Activated CD8-positive, alpha-beta memory T cell treated with anti-CD3 and anti-CD28 coated beads for 36 hours (primary cell): ENCODE data around the gene EIF4G3. TPM values are rescaled to one million over a fixed set of nuclear protein-coding genes. Genes with fewer than 3 reads are reported as not detected.
"Not testable (repeated sequence)": the region's sequence is repeated elsewhere in the genome, so short reads cannot be mapped to it uniquely, and the experiment has no call there.

ENCODE experiments used
- CTCF ChIA-PET: fragments of 350-600 bp; sonication (Branson Sonifier 250); formaldehyde crosslinking; loops from one replicate; lab custom pipeline; 2021; ENCODE audit warnings: antibody characterized with exemption; lab: Charles Lee
- POLR2A ChIA-PET: fragments of 350-600 bp; sonication (Branson Sonifier 250); formaldehyde crosslinking; loops from one replicate; lab custom pipeline; 2021; ENCODE audit warnings: antibody characterized with exemption; lab: Charles Lee
- total RNA-seq, 2 experiments: library from RNA; stranded (reverse); gene quantifications; one replicate each; pipeline ENCODE4 v1.2.3, GENCODE V29; 2021

The EIF4G3 gene
- total RNA-seq, 2 experiments from 2014 or later: 56.5 to 57.6 TPM

DNA sequence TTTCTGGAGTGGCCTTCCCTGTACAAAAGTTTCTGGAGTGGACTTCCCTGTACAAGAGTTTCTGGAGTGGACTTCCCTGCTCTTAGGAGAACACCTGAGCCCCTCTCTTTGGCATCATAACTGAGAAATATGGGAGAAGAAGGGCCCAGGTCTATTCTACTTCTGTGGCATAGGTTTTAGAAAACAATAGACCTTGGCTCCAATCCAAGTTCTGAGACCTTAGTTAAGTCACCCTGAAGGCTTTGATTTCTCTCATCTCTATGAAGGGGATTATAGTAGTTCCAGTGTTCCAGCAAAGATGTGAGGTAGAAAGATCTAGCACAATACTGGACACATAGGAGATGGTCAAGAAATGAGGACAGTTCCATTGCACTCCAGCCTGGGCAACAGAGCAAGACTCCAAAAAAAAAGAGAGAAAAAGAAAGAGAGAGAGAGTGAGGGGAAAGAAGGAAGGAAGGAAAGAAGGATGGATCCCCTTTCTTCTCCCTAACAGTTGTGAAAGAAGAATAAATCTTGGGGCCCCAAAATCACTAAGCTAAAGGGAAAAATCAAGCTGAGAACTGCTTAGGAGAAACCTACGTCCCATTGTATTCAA is 13.3 kb upstream of the EIF4G3 start:
- POLR2A ChIA-PET: no interaction called here
- CTCF ChIA-PET: interaction anchor here (0.9 kb wide), 1 partner anchor 14 kb away, joined by 3 read pairs; no protein-coding TSS in a partner anchor

DNA sequence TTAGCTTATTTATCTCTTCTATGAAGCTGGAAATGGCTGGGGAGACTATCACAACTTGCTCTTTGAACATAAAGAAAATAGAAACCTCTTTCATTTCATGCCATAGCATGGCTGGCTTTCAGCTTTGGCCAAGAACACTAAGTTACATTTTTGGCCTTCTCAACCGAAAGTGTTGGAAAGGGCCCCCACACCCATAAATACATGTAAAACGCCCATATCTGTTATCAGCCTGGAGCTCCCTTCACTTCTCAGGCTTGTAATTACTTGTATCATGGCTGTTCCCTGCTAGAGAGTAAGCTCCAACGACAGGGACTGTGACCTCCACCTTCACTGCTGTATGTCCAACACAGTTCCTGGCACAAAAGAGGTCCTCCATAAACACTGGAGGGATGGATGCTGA is 12.7 kb upstream of the EIF4G3 start:
- CTCF ChIA-PET: interaction anchor here (1.5 kb wide), 1 partner anchor 493 kb away, joined by 3 read pairs; no protein-coding TSS in a partner anchor
- POLR2A ChIA-PET: no interaction called here

DNA sequence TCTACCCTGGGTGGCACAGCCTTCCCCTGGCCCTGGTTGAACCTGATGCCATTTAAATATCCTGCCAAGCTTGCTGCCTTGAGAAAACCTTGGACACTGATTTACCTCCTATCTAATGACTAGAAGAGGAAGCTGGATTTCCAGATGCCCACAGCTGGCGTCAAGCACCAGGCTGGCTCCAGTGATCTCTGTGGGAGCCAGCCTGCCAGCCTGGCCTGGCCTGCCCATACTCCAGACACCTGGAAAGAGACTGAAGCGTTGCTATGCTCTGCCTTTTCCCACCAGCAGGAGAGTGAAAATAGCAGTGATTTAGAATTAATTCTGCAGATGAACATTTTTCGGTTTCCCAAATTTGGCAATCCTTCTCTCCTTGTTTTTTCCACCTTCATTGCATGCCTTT is 11.5 kb upstream of the EIF4G3 start:
- ChIA-PET POLR2A (no interaction called here), CTCF (interaction anchor here (1.5 kb wide), 1 partner anchor 491 kb away, joined by 3 read pairs; no protein-coding TSS in a partner anchor)

DNA sequence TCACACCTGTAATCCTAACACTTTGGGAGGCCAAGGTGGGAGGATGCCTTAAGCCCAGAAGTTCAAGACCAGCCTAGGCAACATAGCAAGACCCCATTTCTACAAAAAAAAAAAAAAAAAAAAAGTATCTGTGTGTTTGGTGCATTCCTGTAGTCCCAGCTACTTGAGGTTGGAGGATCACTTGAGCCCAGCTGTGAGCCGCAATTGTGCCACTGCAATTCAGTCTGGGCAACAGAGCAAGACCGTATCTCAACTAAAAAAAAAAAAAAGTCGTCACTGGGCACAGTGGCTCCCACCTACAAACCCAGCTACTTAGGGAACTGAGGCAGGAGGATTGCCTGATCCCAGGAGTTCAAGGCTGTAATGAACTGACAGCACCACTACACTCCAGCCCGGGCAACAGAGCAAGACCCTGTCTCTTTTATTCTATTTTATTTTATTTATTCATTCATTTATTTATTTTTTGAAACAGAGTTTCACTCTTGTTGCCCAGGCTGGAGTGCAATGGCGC is 8.6 kb upstream of the EIF4G3 start:
- ChIA-PET CTCF (interaction anchor here (0.7 to 2.4 kb wide), 5 partner anchors 9 to 488 kb away, joined by 3 to 8 read pairs (median 5); no protein-coding TSS in a partner anchor), POLR2A (interaction anchor here (0.6 kb wide), 1 partner anchor 28 kb away, joined by 4 read pairs; no protein-coding TSS in a partner anchor)

DNA sequence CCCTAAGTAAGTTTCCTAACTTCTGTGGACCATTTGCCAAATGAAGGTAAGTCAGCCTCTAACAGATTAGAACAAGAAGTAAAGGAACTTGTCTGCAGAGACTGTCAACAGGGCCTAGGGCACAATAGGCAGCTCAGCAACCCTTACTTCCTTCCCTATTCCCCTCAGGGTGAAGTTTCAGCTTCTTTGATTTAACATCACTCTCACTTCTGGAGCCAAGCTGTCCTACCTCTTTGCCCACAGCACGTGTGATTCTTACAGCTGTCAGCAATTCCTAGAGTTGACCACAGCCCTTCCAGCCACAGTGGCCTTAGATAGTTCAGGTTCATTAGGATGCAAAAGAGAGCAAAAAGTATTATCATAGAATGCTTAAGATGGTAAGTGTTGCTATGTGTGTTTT is 7.6 kb upstream of the EIF4G3 start:
- ChIA-PET POLR2A (no interaction called here), CTCF (interaction anchor here (0.7 to 2.4 kb wide), 6 partner anchors 10 to 487 kb away, joined by 3 to 8 read pairs (median 4); no protein-coding TSS in a partner anchor)

DNA sequence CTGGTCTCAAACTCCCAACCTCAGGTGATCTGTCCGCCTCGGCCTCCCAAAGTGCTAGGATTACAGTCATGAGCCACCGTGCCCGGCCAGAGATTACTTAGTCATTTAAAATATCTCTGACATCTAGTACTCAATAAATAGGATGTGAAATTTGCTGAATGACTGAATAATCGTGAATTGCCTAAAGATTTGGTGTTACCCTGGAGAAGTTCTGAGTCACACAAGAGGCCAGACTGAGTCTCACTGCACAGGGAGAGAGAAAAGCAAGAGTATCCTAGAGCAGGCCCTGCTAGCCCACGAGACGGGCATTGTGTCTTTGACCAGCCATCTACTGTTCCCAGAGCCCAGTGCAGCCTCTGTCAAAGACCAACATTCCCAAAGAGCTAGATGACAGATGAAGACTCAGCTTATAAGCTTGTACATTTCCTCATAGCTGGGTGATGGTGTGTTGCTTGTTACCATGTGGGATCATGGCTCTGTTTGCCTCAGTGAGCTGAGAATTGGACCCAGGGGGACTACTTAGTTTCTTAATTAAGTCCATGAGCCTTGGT is 5.6 kb upstream of the EIF4G3 start:
- CTCF ChIA-PET: interaction anchor here (1.0 kb wide), 1 partner anchor 188 kb away, joined by 3 read pairs; no protein-coding TSS in a partner anchor

DNA sequence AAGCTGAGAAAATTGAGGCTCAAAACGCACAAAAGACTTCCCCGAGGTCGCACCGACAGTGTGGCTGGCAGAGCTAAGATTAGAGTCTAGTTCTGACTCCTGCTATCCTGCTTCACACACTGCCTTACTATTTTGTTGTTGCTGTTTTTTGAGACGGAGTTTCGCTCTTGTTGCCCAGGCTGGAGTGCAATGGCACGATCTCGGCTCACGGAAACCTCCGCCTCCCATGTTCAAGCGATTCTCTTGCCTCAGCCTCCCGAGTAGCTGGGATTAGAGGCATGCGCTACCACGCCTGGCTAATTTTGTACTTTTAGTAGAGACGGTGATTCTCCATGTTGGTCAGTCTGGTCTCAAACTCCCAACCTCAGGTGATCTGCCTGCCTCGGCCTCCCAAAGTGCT is 1.6 kb upstream of the EIF4G3 start:
- POLR2A ChIA-PET: not testable (repeated sequence)
- CTCF ChIA-PET: interaction anchor here (1.5 kb wide), 1 partner anchor 17 kb away, joined by 4 read pairs; no protein-coding TSS in a partner anchor

More for the DNA sequence above, 5.6 kb upstream of the EIF4G3 start:
- POLR2A ChIA-PET: no interaction called here

DNA sequence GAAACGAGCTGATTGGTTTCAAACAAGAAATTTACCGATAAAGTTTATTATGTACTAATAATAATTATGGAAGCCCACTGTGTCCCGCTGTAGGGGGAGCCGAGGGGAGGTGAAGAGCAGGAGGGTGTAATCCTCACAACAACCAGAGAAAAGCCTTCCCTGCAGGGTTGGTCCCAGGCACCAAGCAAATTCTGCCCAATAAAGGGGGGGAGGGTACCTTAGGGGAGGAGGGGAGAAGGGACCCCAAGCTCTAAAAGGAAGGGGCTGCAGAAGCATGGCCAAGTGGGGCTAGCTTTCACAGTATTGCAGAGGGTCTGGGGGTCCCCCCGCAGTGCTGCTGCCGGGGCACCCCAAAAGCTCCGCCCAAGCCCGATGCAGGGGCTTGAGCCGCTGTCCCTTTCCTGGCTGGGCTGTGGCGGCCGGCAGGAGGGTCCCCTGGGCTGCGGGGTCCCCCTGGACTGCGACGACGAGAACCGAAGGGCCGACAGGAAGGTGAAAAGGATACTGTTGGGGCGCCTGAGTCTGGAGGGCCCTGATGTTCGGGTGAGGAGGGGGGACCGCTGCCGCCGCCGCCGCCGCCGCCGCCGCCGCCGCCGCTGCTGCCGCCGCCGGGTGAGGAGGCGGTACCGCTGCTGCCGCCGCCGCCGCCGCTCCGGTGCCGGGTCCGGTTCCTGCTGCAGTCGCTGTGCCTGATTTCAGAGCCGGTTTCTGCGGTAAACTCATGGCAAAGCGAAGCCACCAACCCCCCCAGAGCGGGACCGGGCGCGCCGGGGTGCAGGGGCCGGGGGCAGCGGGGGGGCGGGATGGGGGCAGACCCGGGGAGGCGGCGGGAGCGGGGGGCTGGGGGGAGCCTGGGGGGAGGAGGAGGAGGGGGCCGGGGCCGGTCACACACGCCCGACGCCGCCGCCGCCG is 771 bp downstream of the EIF4G3 start:
- CTCF ChIA-PET: interaction anchor here (1.1 kb wide), 1 partner anchor 15 kb away, joined by 3 read pairs; no protein-coding TSS in a partner anchor
- POLR2A ChIA-PET: interaction anchor here (0.6 to 1.0 kb wide), 2 partner anchors 390 to 1493 kb away, joined by 3 read pairs; no protein-coding TSS in a partner anchor

DNA sequence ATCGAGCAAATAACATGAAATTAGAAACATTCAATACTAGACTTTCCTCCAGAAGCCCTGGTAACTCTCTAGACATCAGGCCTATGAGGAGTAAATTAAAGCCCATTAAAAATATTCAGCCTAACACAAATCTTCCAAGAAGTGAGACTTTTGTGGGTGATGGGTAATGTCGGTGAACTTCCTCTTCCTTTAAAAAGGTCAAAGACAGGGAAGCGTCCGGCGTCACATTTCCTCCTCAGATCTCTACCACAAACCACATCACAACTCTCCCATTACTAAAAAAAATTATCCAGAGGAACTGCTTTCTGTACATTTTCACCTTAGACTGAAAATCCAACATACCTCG is 1.4 kb downstream of the EIF4G3 start:
- CTCF ChIA-PET: interaction anchor here (1.1 kb wide), 1 partner anchor 15 kb away, joined by 3 read pairs; no protein-coding TSS in a partner anchor
- POLR2A ChIA-PET: interaction anchor here (0.6 to 1.0 kb wide), 2 partner anchors 389 to 1492 kb away, joined by 3 read pairs; no protein-coding TSS in a partner anchor

DNA sequence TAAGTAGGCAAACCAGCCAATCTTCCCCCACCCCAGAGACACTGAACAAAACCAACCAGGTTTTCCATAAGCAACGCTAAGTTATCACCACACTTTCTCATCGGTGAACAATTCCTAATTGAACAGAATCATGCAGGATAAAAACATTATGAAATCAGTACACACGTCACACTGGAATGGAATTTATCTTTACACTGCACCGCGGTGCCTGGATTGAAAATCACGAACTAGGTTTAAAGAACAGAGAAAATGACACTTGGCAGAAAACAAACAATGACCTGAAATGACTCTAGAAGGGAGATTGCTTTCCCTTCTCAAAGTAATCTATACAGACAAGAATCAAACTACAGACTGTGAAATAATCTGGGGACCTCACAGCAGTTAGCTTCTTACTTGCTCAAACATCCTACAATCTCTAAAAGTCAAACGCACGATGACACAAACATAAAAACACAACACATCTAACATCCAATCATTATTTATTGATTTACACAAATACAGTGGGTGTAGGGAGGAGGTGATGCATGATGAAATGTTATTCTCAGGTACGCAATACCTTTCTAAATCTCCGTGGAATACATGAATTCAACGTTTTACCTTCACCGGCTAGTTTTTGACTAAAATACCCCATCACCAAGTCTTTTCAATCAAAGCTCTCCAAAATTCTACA is 1.9 kb downstream of the EIF4G3 start:
- CTCF ChIA-PET: interaction anchor here (0.6 to 1.2 kb wide), 2 partner anchors 18 to 155 kb away, joined by 3 to 4 read pairs; no protein-coding TSS in a partner anchor
- POLR2A ChIA-PET: no interaction called here

DNA sequence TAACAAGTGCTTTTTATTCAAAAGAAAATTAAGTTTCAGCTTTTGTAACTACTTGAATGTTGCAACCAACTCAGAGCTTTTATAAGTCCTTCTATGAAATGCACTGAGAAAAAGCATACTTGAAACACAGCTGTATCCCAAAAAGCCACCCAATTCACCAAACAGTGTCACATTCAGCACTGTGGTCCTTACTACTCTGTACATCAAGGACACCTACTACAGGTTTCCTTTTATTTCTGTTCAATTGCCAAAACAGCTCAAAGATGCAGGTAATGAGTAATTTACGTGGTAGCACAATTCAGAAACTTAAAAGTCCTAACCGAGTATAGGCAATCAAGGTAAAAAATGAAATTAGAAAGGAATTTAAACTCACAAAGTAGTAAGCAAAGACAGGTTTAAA is 2.5 kb downstream of the EIF4G3 start:
- CTCF ChIA-PET: interaction anchor here (0.6 to 1.2 kb wide), 2 partner anchors 17 to 155 kb away, joined by 3 to 4 read pairs; no protein-coding TSS in a partner anchor
- POLR2A ChIA-PET: no interaction called here

DNA sequence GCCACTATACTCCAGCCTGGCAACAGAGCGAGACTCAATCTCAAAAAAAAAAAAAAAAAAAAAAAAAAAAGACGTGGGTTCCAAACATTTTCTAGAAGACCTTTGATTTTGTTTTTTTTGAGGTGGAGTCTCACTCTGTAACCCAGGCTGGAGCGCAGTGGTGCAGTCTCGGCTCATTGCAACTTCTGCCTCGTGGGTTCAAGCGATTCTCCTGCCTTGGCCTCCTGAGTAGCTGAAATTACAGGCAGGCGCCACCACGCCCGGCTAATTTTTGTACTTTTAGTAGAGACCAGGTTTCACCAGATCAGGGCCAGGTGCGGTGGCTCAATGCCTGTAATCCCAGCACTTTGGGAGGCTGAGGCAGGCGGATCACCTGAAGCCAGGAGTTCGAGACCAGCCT is 3.6 kb downstream of the EIF4G3 start:
- CTCF ChIA-PET: interaction anchor here (1.2 kb wide), 1 partner anchor 16 kb away, joined by 3 read pairs; no protein-coding TSS in a partner anchor
- POLR2A ChIA-PET: not testable (repeated sequence)

DNA sequence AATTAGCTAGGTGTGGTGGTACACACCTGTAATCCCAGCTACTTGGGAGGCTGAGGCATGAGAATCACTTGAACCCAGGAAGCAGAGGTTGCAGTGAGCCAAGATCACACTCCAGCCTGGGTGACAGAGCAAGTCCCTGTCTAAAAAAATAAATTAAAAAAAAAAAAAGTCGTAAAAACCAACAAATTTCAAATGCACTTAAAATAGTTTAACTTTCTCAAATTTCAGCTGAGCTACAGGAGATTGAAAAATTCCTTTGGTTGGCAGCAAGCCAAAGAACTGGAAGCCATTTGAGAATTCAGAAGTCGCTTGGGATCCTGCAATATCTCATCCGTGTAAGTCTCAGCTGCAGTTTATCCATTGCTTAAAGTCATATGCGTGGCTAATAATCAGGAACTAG is 5.9 kb downstream of the EIF4G3 start:
- POLR2A ChIA-PET, CTCF ChIA-PET: not testable (repeated sequence)

DNA sequence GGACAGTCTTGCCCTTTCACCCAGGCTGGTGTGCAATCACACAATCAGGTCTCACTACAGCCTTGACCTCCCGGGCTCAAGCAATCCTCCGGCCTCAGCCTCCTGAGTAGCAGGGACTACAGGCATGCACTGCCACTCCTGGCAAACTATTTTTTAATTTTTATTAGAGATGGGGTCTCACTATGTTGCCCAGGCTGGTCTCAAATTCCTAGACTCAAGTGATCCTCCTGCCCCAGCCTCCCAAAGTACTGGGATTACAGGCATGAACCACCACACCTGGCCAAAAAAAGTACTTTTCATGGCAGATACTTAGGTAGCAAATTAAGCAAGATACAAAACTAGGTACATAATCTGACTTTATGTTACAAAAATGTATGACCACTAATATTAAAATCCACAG is 8.3 kb downstream of the EIF4G3 start:
- POLR2A ChIA-PET: no interaction called here
- CTCF ChIA-PET: no interaction called here

DNA sequence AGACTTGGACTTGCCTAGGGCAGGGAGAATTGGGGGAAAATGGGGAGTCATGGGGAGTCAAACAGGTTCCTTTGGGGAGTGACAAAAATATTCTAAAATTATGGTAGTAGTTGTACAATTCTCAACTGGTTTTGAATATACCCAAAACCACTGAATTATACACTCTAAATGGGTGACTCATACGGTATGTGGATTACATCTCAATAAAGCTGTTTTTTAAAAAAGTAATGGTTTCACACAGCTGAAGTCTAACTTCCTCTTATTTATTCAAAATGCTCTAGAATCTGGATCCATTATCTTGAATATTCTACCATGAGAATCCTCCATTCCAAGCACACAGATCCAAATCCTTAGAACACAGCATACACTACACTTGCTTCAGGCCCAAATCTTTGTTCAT is 11.1 kb downstream of the EIF4G3 start:
- CTCF ChIA-PET: no interaction called here

DNA sequence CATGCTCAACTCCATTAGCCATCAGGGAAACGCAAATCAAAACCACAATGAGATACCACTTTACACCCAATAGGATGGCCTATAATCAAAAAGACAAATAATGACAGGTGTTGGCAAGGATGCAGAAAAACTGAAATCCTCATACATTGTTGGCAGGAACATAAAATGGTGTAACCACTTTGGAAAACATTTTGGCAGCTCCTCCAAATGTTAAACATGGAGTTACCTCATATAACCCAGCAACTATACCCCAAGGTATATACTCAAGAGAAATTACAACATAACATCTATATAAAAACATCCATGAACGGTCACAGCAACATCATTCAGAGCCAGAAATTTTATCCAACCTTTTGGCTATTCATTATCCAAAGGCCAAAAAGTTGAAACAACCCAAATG is 11.6 kb downstream of the EIF4G3 start:
- CTCF ChIA-PET: no interaction called here
- POLR2A ChIA-PET: no interaction called here

More for the DNA sequence above, 11.1 kb downstream of the EIF4G3 start:
- POLR2A ChIA-PET: no interaction called here

DNA sequence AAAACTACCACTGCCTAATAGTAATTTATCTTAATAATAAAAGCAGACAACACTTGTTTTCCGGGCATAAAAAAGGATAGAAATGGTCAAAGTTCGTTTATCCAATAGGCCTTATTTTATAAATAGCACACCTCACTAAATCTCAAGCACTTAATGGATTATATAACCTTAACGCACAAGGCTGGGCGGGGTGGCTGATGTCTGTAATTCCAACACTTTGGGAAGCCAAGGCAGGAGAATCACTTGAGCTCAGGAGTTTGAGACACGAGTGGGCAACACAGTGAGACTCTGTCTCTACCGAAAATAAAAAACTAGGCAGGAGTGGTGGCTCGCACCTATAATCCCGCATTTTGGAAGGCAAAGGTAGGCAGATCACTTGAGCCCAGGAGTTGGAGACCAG is 12.4 kb downstream of the EIF4G3 start:
- CTCF ChIA-PET: no interaction called here
- POLR2A ChIA-PET: no interaction called here

DNA sequence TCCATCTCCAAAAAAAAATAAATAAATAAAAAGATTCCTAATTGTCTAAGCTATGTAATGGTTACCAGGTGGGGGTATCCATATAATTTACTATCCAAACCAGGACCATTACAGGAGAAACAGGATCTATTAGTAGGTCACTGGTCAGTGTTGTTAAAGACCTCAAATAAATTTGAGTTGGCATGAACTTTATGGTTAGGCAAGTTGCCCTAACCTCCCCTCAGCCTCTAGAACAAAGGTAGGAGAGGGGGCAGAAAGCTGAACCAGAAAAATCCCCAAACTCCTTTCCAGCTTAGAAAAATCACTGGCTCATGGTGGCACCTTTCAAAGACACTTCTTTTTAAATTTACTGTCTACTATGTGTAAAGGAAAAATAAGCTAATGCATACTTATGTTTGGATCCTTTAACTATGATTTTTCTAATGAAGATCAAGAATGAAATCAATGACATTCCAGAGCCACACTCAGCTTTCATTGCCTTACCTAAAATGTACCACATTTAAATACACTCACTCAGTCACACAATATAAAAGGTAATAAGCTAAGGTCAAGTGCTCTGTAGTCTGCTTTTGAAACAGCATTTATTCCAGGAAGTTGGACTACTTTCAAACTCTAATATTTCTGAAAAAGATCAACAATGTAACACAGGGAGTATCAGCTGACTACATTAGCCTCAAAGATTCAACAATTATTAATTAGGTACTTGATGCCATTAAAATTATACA is 13.8 kb downstream of the EIF4G3 start:
- ChIA-PET POLR2A (no interaction called here), CTCF (no interaction called here)
